Stimulated activated CD4-positive, alpha-beta T cell treated with anti-CD3 and anti-CD28 coated beads, Interleukin-15, amount 100 ng/mL, for 24 hours (primary cell): ENCODE measurements around the gene USP48.
"Not testable (repeated sequence)": the region's sequence is repeated elsewhere in the genome, so short reads cannot be mapped to it uniquely, and the experiment has no call there.

Experiments used
- DNase-seq: peaks from one replicate; pipeline ENCODE4 v3.0.0-alpha.2; 2020

The USP48 gene

GRCh38 chr1:21782868-21783678, at the start of gene USP48:
Gene USP48 (minus strand): TSS chr1:21783149. CDS start chr1:21782957, 192 bp downstream.
- peak; percentile 97 for DNase-seq

- DNase-seq: no peak
Measured at GRCh38 chr1:21831454-21831970, 48.6 kb upstream of the USP48 start.

- DNase-seq: no peak
Measured at GRCh38 chr1:21830792-21831453, 48.0 kb upstream of the USP48 start.

- DNase-seq: no peak
Measured at GRCh38 chr1:21829294-21829693, 46.3 kb upstream of the USP48 start.

- no peak for DNase-seq
Measured at GRCh38 chr1:21828506-21829210, 45.7 kb upstream of the USP48 start.

- DNase-seq: no peak
Measured at GRCh38 chr1:21828075-21828474, 45.1 kb upstream of the USP48 start.

GRCh38 chr1:21827141-21827679, 44.3 kb upstream of the USP48 start:
- DNase-seq: no peak

- DNase-seq: not testable (repeated sequence)
Measured at GRCh38 chr1:21826694-21827093, 43.7 kb upstream of the USP48 start.

GRCh38 chr1:21825393-21825792, 42.4 kb upstream of the USP48 start:
- DNase-seq: no peak

GRCh38 chr1:21824926-21825325, 42.0 kb upstream of the USP48 start:
- no peak for DNase-seq

- no peak for DNase-seq
Measured at GRCh38 chr1:21823980-21824702, 41.2 kb upstream of the USP48 start.

- DNase-seq: no peak
Measured at GRCh38 chr1:21823206-21823979, 40.4 kb upstream of the USP48 start.

- DNase-seq: no peak
Measured at GRCh38 chr1:21822349-21822748, 39.4 kb upstream of the USP48 start.

- DNase-seq: no peak
Measured at GRCh38 chr1:21821385-21822019, 38.6 kb upstream of the USP48 start.

GRCh38 chr1:21820597-21821232, 37.8 kb upstream of the USP48 start:
- no peak for DNase-seq

- DNase-seq: peak; percentile 49
Measured at GRCh38 chr1:21818656-21819055, 35.7 kb upstream of the USP48 start.

GRCh38 chr1:21816602-21817302, 33.8 kb upstream of the USP48 start:
- DNase-seq: no peak

GRCh38 chr1:21815724-21816321, 32.9 kb upstream of the USP48 start:
- DNase-seq: no peak

- DNase-seq: no peak
Measured at GRCh38 chr1:21814981-21815582, 32.1 kb upstream of the USP48 start.
